Endothelial cell of umbilical vein (primary cell): ENCODE results near the gene TEDC1.

Source experiments
- CTCF ChIP-seq, 2 donors: IDR thresholded peaks; 1 replicate in 1 of 2; 2 replicates in 1 of 2; pipeline ENCODE4 v1.5.1; 2011; ENCODE audit warnings: low read length in 2 of 2, mild to moderate bottlenecking in 2 of 2, moderate library complexity in 2 of 2, control low read depth in 1 of 2, inconsistent platforms in 1 of 2, low read depth in 1 of 2; ENCODE audit not compliant: insufficient read depth in 1 of 2; ENCODE audit errors: extremely low read depth in 1 of 2
- MYC ChIP-seq: IDR thresholded peaks from one replicate; pipeline ENCODE4 v1.6.1; 2011; ENCODE audit warnings: mild to moderate bottlenecking, low read depth, low read length

DNA sequence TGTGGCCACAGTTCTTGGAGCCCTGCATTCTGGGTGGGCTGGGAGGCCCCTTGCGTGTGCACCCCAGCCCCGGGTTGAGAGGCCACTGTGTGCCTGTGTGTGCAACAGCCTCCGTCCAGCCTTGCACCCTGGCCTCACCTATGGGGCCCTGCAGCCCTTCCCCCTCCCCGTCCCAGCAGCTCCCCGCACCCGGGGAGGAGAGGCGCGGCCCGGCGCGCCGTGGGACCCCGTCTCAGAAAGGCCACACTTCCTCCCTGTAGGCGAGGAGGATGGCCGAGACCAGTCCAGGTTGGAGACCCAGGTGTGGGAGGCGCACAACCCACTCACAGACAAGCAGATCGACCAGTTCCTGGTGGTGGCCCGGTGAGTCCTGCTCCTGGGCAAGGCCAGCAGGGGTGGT is 33.0 kb upstream of the TEDC1 start:
- TF ChIP-seq CTCF (IDR thresholded peaks at IDR 0.05; ENCODE audit: extremely low read depth in 1 of 2, insufficient read depth in 1 of 2, low read depth in 1 of 2, low read length in 2 of 2) (no peak), MYC (no peak)
